Measurements from ENCODE around the gene ETNK1.
"Not testable (repeated sequence)": the region's sequence is repeated elsewhere in the genome, so short reads cannot be mapped to it uniquely, and the experiment has no call there.

The ETNK1 gene

GRCh38 chr12:22691319-22691718 is 66.3 kb downstream of the ETNK1 start:
- FAIRE-seq = no peak

GRCh38 chr12:22692467-22692866 is 67.5 kb downstream of the ETNK1 start:
- not testable (repeated sequence) for FAIRE-seq

- no peak for FAIRE-seq
Measured at GRCh38 chr12:22692964-22693555, 68.1 kb downstream of the ETNK1 start.

GRCh38 chr12:22698576-22698975 is 73.6 kb downstream of the ETNK1 start:
- no peak for FAIRE-seq

- not testable (repeated sequence) for FAIRE-seq
Measured at GRCh38 chr12:22699705-22700104, 74.7 kb downstream of the ETNK1 start.

GRCh38 chr12:22700106-22700505 is 75.1 kb downstream of the ETNK1 start:
- no peak for FAIRE-seq

GRCh38 chr12:22701216-22701809 is 76.3 kb downstream of the ETNK1 start:
- not testable (repeated sequence) for FAIRE-seq

- FAIRE-seq = no peak
Measured at GRCh38 chr12:22702690-22703089, 77.7 kb downstream of the ETNK1 start.

GRCh38 chr12:22709292-22709691 is 84.3 kb downstream of the ETNK1 start:
- no peak for FAIRE-seq

- no peak for FAIRE-seq
Measured at GRCh38 chr12:22712083-22712482, 87.1 kb downstream of the ETNK1 start.

- FAIRE-seq = no peak
Measured at GRCh38 chr12:22715254-22715653, 90.3 kb downstream of the ETNK1 start.

- no peak for FAIRE-seq
Measured at GRCh38 chr12:22719745-22720144, 94.8 kb downstream of the ETNK1 start.

GRCh38 chr12:22722081-22722480 is 97.1 kb downstream of the ETNK1 start:
- no peak for FAIRE-seq

- no peak for FAIRE-seq
Measured at GRCh38 chr12:22722779-22723178, 97.8 kb downstream of the ETNK1 start.

- no peak for FAIRE-seq
Measured at GRCh38 chr12:22728987-22729386, 104.0 kb downstream of the ETNK1 start.

GRCh38 chr12:22729431-22729956 is 104.5 kb downstream of the ETNK1 start:
- FAIRE-seq = no peak

GRCh38 chr12:22729957-22730443 is 105.0 kb downstream of the ETNK1 start:
- FAIRE-seq = no peak

GRCh38 chr12:22731236-22731635 is 106.3 kb downstream of the ETNK1 start:
- no peak for FAIRE-seq

- FAIRE-seq = no peak
Measured at GRCh38 chr12:22733756-22734155, 108.8 kb downstream of the ETNK1 start.

GRCh38 chr12:22738945-22739344 is 114.0 kb downstream of the ETNK1 start:
- no peak for FAIRE-seq

All from colon (tissue), 2 donors.